Measurements from ENCODE around the gene PHKA2. TPM values are rescaled to one million over a fixed set of nuclear protein-coding genes. Genes with fewer than 3 reads are reported as not detected.
A peak's percentile ranks its signal among the peaks of the same experiment; 100 is the strongest.

PHKA2 gene
- total RNA-seq, 1 donor from 2014 or later = 9.1 TPM

DNA sequence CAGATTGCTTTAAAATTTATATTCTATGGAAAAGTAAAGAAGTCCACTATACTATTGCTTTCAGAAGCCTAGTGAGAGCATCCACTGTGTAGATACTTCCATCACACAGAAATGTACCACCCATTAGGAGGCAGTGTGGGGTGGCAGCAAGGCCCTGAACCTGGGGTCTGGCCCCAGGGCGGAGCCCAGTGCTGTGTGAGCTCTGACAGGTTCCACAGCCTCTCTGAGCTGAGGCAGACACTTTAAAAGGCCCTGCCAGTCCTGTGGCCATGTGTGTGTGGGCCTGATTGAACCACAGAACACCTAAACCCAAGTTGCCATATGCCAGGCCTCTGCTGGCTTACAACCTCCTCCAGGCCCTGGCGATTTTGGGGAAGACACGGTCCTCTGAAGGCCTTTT is 49.2 kb downstream of the PHKA2 start:
- no peak for DNase-seq (ENCODE audit: low read depth)

- no peak for DNase-seq (ENCODE audit: low read depth)
Observed at GRCh38 chrX:18933617-18934016, 50.3 kb downstream of the PHKA2 start.

GRCh38 chrX:18931972-18932371 is 51.9 kb downstream of the PHKA2 start:
- peak; percentile 24 for DNase-seq (ENCODE audit: low read depth)

DNA sequence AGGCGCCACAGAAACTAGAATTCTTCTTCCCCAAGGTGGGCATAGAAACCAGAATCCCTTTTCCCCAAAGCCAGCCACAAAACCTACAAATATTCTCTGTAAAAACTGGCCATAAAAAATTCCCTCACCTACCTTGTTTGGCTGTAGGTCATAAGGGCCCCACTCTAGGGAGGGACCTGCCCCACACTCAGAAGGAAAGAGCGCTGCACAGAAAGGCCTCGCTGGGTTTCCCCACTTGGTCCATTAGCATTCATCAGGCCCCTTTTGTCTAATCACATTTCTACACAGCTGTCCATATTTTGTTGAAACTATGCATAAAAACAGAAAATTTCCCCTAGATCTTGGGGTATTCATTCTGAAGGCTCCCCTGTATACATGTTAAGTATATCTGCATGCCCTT is 54.1 kb downstream of the PHKA2 start:
- DNase-seq (ENCODE audit: low read depth) = no peak

- DNase-seq (ENCODE audit: low read depth) = peak; percentile 70
Observed at GRCh38 chrX:18927558-18927957, 56.4 kb downstream of the PHKA2 start.

- no peak for DNase-seq (ENCODE audit: low read depth)
Observed at GRCh38 chrX:18924507-18925088, 59.3 kb downstream of the PHKA2 start.

GRCh38 chrX:18920566-18920965 is 63.3 kb downstream of the PHKA2 start:
- DNase-seq (ENCODE audit: low read depth) = no peak

- no peak for DNase-seq (ENCODE audit: low read depth)
Observed at GRCh38 chrX:18920079-18920478, 63.8 kb downstream of the PHKA2 start.

- no peak for DNase-seq (ENCODE audit: low read depth)
Observed at GRCh38 chrX:18917831-18918230, 66.1 kb downstream of the PHKA2 start.

DNA sequence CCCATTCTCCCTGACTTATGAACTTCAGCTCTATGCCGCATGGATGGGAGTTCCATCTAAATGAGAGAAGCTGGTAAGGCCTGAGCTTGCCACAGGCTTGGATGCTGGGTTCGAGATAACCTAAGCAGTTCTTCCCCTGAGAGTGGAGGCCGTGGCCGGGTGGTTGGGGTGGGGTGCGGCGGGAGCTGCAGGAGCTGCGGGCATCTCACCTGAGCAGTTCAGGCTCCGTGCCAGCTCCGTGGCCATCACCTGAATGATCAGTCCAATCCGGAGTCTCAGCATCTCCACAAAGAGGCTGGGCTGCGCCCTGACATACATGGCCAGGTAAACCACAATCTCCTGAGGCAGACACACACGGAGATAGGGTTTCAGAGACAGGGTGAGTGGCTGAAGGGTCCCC is 77.6 kb downstream of the PHKA2 start:
- no peak for DNase-seq (ENCODE audit: low read depth)

DNA sequence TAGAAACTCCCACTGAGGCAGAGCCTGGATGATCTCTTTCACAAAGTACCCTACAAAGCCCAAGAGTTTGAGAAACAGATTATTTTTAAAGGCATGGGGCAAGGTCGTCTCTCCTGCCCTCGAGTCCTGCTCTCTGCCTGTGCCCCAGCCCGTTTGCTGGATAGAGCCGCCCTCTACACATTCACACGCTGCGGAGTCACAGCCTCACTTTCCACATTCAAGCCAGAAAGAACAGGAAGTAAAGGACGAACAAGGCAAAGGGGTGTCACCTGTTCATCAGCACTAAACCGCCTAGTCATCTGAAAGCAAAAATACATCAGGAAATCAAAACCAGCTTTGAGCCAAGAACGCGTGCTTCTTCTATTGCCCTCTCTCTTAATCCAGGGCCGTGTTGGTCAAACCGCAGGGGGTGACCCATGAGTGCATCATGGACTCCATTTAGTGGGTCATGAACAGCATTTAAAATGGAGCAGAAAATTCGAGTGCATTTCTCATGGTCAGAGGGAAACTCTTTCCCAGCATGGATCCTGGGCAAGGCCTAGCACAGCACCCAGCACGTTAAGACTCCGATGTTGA is 83.4 kb downstream of the PHKA2 start:
- no peak for DNase-seq (ENCODE audit: low read depth)

DNA sequence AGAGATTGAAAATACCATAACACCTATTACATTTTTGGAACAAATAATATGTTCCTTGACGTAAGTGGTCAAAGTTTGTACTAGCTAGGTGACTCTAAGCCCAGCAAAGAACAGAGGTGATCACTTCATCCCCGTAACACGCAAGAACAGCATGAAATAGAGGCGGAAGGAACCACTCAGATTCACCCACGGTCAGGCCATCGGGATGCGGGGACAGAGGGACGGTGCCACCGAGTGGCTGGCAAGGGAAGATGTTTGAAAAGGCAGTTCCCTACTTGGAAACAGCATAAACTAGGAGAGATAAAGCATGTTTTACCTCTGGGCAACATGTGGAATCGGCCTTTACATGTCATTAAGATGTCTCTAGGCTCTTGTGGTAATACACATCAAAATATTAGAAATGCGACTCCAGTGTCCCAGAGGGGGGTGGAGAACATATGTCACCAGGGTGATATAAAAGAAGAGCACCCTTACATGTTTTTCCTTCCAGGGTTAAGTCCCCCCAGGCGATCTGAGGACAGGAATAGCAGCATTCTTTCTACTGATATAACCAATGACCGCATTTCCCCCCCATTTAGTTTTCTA is 84.0 kb downstream of the PHKA2 start:
- peak; percentile 18 for DNase-seq (ENCODE audit: low read depth)

- peak; percentile 8 for DNase-seq (ENCODE audit: low read depth)
Observed at GRCh38 chrX:18898492-18898891, 85.4 kb downstream of the PHKA2 start.

DNA sequence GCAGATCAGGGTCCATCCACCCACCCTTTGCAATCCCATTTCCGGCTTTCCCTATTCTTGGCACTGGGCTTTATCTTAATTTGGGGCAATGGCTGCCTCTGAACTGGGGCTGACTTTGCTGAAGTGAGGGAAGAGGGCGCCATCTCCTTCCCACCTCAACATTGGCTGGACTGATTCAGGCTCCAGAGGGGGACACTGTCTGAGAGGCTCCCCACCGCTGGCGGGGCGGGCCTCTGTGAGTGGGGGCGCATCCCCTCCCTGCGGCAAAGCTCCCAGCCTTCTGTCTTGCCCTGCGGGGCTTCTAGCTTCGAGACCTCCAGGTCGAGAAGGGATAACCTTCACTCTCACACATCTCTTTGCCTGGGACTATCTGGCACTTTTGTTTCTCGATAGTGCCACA is 85.8 kb downstream of the PHKA2 start:
- DNase-seq (ENCODE audit: low read depth) = no peak

DNA sequence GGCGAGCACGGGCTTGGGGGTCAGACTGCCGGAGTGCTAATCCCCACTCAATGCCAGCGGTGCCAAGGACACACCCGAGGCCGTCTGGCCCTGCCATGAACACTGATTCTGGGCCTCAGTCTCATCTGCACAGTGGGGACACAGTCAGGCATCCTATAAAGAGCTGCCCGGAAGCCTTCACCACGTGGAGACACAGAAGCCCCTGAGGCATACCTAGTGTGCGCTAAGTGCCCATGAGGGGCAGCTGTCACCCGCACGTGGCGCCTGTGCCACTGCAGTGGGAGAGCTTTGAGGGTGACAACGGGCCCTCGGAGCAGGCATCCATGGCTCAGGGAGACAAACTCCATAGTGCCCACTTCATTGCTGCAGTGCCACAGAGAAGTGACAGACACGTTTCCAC is 86.3 kb downstream of the PHKA2 start:
- no peak for DNase-seq (ENCODE audit: low read depth)

DNA sequence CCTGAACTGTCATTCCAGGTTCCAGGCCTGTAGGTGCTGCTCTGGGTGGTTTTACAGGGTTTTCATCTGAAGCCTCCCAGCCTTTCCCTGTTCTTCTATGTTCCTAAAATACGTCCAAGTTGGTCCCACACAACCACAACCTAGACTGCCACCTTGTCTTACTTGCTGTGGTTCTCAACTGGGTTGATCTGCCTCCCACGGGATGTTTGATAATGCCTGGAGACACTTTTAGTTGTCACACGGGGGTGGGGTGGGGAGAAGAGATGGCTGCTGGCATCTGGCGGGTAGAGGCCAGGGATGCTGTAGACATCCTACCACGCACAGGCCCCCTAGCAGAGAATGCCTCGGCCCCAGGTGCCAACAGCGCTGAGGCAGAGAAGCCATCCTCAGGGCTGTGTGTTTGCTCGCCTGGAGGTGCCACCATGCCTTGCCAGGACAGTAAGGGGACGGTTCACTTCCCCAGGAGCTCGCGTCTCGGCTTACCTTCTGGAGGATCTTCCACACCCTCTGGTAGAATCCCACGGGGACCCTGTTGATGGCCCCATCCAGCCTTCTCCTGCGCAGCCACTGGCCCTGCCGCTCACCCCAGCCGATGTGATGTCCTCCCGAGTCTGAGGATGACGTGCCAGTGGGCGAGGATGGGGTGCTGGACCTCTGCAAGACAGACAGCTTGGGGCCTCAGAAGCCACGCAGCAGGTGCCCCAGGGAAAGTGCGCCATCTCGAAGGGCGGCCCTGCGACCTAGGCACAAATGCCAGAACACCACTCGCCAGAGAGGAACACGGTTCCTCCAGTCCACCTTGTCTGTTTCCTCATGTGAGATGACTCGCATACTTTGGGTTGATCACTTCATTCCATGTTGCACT is 87.0 kb downstream of the PHKA2 start:
- no peak for DNase-seq (ENCODE audit: low read depth)

- peak; percentile 84 for DNase-seq (ENCODE audit: low read depth)
Observed at GRCh38 chrX:18895189-18895951, 88.5 kb downstream of the PHKA2 start.

- no peak for DNase-seq (ENCODE audit: low read depth)
Observed at GRCh38 chrX:18894156-18894555, 89.8 kb downstream of the PHKA2 start.

DNA sequence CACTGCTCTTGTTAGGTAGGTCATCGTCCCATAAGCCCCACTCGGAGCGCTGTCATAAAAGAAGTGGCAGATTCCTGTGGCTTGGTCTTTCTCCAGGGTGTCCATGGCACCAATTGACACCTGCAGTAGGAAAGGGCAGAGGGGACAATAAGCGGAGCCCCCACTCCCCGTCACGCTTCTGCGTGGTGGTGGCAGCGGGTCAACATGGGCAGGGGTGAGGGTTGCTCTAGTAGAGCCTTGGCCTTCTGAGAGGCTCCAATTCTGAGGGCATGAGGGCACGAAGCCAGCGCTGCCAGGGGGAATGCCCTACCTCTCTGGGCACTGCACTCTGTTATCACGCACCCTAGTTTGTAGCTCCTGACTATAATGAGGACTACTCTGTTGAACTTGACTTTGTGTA is 90.4 kb downstream of the PHKA2 start:
- DNase-seq (ENCODE audit: low read depth) = no peak

GRCh38 chrX:18892899-18893298 is 91.0 kb downstream of the PHKA2 start:
- DNase-seq (ENCODE audit: low read depth) = no peak

GRCh38 chrX:18891548-18891945 is 92.4 kb downstream of the PHKA2 start:
- DNase-seq (ENCODE audit: low read depth) = no peak

Measured in myocyte (in vitro differentiated cells).